ENCODE results near the gene EHD4.

The EHD4 gene

GRCh38 chr15:41849204-41849603 is 123.2 kb downstream of the EHD4 start:
- Histone ChIP-seq H3K4me3 (ENCODE audit: low read depth in 1 of 2, low read length in 1 of 2) (no peak overlapping the region), H3K4me1 (ENCODE audit: control insufficient read depth in 1 of 2, insufficient read depth in 1 of 2, low read depth in 1 of 2, low read length in 1 of 2) (no peaks in the 10 kb centered on the region), H3K27ac (no peak overlapping the region), H3K9me3 (no peaks in the 10 kb centered on the region), H3K27me3 (peaks cover 12% of the 10 kb centered on the region), H3K36me3 (peaks cover 53% of the 10 kb centered on the region)
- no peak for TF ChIP-seq CTCF (IDR thresholded peaks at IDR 0.05)

GRCh38 chr15:41848631-41849030 is 123.7 kb downstream of the EHD4 start:
- no peaks in the 10 kb centered on the region for H3K9me3 ChIP-seq
- no peak overlapping the region for H3K27ac ChIP-seq
- no peak overlapping the region for H3K4me3 ChIP-seq (ENCODE audit: low read depth in 1 of 2, low read length in 1 of 2)
- peaks cover 12% of the 10 kb centered on the region for H3K27me3 ChIP-seq
- no peak for TF ChIP-seq CTCF (IDR thresholded peaks at IDR 0.05)
- H3K36me3 ChIP-seq = peaks cover 58% of the 10 kb centered on the region
- H3K4me1 ChIP-seq (ENCODE audit: control insufficient read depth in 1 of 2, insufficient read depth in 1 of 2, low read depth in 1 of 2, low read length in 1 of 2) = no peaks in the 10 kb centered on the region

GRCh38 chr15:41847981-41848380 is 124.4 kb downstream of the EHD4 start:
- Histone ChIP-seq H3K4me3 (ENCODE audit: low read depth in 1 of 2, low read length in 1 of 2) (no peak overlapping the region), H3K4me1 (ENCODE audit: control insufficient read depth in 1 of 2, insufficient read depth in 1 of 2, low read depth in 1 of 2, low read length in 1 of 2) (no peaks in the 10 kb centered on the region), H3K27me3 (peaks cover 12% of the 10 kb centered on the region), H3K27ac (no peak overlapping the region), H3K9me3 (no peaks in the 10 kb centered on the region), H3K36me3 (peaks cover 64% of the 10 kb centered on the region)
- TF ChIP-seq CTCF (IDR thresholded peaks at IDR 0.05) = no peak

- H3K4me3 ChIP-seq (ENCODE audit: low read depth in 1 of 2, low read length in 1 of 2) = no peak overlapping the region
- H3K9me3 ChIP-seq = no peaks in the 10 kb centered on the region
- H3K4me1 ChIP-seq (ENCODE audit: control insufficient read depth in 1 of 2, insufficient read depth in 1 of 2, low read depth in 1 of 2, low read length in 1 of 2) = no peaks in the 10 kb centered on the region
- peaks cover 12% of the 10 kb centered on the region for H3K27me3 ChIP-seq
- TF ChIP-seq CTCF (IDR thresholded peaks at IDR 0.05) = no peak
- H3K27ac ChIP-seq = no peak overlapping the region
- peaks cover 70% of the 10 kb centered on the region for H3K36me3 ChIP-seq
These were observed 125.2 kb downstream of the EHD4 start for GRCh38 chr15:41847206-41847605.

Measured in neutrophil (primary cell).